ENCODE measurements around the gene IL11.

Gene IL11

DNA sequence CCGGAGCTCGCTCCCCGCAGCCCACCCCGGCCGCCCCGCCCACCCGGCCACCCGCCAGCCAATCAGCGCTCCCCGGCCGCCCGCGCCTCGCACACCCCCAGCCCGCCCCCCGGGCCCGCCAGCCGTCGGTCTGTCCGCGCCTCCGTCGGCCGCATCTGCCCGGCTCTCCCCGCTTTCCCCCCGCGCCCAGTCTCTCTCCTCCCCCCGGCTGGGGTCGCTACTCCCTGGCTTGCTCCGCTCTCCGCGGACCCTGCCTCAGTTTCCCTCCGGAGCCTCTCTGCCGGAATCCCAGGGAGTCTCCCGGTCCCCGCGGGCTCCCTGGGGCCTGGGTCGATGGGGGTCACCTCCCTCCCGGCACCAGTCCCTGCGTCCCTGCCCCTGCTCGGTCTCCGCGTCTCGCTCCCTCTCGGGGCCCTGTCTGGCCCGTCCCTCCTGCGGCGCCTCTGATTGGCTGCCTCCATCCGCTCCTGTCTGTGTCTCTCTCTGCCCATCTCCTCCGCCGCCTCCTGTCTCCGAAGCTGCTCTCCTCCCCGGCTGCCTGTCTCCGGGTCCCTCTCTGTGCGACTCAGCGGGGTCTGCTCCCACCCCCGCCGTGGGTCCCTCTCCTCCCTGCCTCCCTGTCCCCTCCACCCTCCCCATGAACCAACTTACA lies 484 bp downstream of the IL11 start:
- peak; percentile 29 for DNase-seq

DNA sequence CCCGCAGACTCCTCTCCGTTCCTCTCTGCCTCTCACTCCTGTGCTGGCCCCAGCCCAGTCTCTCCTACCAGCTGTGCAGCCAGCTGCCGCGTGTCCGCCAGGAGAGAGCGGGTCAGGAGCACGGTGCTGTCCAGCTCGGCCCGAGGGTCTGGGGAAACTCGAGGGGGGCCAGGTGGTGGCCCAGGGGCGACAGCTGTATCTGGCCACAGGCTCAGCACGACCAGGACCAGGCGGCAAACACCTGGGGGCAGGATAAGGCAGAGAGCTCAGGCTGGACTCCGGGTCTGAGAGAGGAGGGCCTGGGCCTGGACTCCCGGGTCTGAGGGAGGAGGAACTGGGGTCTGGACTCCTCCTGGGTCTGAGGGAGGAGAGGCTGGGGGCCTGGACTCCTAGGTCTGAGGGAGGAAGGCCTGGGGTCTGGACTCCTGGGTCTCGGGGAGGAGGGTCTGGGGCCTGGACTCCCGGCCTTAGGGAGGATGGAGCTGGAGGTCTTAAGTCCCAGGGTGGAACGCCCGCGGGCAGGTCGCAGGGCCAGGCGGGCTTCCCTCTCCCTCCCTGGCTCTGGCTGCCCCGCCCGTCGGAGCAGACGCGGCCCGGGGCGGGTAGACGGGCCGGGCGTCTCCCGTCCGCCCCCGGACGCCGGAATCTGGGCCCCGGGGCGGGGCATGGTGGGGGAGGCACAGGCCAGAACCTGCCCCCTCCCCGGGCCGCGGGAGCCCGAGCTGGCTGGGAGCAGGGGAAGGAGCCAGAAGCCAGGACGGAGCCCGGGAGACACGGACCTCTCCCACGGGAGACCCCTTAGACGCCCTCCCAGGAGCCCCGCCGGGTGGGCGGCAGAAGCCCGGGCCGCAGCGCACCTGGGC lies 1.3 kb downstream of the IL11 start:
- DNase-seq, result no peak

- DNase-seq, result no peak
Measured at GRCh38 chr19:55368106-55368505, 2.2 kb downstream of the IL11 start.

DNA sequence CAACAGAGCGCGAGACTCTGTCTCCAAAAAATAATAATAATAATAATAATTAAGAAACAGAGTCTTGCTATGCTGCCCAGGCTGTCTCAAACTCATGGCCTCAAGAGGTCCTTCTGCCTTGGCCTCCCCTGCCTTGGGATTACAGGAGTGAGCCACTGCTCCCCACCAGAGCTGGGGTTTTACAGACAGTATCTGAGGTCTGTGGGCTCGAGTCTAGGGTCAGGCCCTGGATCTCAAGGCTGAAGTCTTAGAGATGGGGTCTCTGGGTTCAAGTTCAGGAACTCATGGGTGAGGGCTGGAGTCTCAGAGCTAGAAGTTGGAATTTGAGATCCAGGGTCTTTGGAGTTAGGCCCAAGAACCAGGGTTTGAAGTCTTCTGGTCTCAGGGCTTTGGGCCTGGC lies 3.5 kb downstream of the IL11 start:
- DNase-seq, result no peak

- no peak for DNase-seq
Measured at GRCh38 chr19:55365964-55366363, 4.3 kb downstream of the IL11 start.

DNA sequence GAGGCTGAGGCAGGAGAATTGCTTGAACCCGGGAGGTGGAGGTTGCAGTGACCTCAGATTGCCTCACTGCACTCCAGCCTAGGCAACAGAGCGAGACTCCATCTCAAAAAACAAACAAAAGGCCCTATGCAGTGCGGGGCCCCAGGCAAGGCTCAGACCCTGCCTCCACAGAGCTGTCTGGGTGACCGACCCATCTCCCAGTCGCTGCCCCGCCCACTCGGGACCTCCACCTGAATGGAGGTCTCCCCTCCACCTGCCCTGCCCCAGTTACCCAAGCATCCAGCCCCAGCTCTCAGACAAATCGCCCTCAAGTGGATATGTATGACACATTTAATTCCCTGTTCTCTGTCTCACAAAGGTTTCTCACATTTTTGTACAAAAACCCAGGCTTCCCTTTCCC lies 5.0 kb downstream of the IL11 start:
- no peak for DNase-seq

GRCh38 chr19:55362990-55363716 lies 7.1 kb downstream of the IL11 start, which contains the start of gene GARIN5B:
TSS of gene GARIN5B (minus strand) at chr19:55363260. CDS start at chr19:55363066, 194 bp downstream.
- no peak for DNase-seq

- DNase-seq, result no peak
Measured at GRCh38 chr19:55362174-55362989, 7.9 kb downstream of the IL11 start.

- no peak for DNase-seq
Measured at GRCh38 chr19:55360902-55361301, 9.4 kb downstream of the IL11 start.

- DNase-seq, result no peak
Measured at GRCh38 chr19:55358943-55359908, 11.0 kb downstream of the IL11 start.

GRCh38 chr19:55358493-55358892 lies 11.8 kb downstream of the IL11 start:
- DNase-seq, result no peak

DNA sequence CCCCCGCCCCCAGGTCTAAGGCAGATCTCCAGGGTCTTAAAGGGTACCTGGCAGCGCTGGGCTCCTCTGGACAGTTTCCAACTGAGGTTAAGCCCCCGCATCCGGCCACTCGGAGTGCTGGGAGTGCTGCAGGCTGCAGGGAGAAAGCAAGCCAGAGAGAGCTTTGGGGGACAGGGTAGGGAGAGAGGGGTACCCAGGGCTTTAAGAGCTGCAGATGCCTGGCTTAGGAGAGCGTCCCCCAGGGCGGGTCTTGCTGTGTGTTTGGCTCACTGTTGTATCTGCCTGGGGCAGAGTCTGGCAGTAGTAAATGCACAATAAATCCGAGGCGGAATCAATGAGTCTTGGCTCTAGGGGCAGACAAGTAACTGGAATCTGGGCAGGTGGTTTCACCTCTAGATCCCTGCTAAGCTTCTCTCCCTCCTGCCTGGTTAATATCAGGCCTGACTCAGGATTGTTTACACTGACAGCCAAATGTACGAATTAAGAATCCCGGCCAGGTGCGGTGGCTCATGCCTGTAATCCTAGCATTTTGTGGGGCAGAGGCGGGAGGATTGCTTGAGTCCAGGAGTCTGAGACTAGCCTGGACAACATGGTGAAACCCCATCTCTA lies 14.9 kb downstream of the IL11 start:
- no peak for DNase-seq

DNA sequence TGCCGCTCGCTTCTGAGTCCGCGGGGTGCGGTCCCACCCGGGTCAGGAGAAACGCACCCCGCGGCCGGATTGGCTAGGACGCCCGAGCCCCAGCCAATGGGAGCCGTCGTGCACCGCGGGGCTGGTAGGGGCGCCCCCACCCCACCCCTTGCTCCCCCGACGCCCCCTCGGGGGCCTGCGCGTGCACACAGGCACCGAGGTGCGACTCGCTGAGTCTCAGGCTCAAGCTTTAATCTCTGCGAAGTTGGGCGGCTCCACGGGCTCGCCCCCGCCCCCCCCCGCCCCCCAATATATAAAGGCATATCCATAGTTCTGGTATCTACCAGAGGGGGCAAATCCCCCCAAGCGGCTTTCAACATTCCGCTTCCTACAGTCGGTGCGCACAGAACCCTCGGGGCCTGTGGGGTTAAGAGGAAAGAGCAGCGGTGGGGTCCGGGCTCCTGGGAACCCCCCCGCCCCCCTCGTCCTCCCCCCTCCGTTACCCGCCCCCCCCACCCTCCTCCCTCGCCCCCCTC lies 15.5 kb downstream of the IL11 start, which contains the start of gene COX6B2:
Gene COX6B2 (minus strand): TSS at position 22 of the 515 bp plus-strand sequence. CDS start 198 bp downstream, outside the sequence.
- DNase-seq, result no peak

DNA sequence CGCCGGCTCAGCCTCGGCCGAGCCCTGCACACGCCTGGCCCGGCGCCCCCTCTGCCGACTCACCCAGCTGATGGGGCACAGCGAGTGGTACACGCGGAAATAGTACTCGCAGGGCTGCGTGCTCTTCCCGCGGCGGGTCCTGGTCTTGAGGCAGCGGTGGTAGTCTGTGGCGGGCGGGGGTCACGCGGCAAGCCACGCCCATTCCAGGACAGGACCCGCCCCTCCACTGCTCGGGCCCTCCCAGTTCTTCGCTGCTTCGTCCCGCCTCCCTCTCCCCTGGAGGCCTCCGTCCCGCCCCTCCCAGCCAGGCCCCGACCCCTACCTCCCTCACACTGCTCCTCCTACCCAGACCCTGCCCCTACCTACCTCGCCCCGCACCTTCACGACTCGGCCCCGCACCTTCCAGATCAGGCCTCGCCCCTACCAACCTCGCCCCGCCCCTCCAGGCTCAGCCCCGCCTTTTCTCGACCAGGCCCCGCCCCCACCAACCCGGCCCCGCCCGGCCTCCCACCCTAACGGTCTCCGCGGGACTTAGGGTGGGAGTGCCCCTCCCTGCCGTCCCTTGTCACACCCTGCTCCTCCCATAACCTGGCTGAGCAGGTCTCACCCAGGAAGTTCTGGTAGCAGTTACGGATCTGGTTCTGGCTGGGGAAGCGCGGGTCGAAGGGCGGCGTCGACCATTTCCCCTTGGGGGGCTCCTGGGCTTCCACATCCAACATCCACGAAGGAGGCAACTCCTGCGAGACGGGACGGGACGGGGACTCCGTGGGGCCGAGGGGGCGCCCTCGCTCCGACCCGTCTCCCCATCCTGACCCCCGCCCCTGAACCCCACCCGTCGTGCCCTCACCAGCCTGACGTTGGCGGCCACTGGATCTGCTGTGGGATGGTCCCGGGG lies 16.2 kb downstream of the IL11 start:
- DNase-seq, result peak; percentile 59

DNA sequence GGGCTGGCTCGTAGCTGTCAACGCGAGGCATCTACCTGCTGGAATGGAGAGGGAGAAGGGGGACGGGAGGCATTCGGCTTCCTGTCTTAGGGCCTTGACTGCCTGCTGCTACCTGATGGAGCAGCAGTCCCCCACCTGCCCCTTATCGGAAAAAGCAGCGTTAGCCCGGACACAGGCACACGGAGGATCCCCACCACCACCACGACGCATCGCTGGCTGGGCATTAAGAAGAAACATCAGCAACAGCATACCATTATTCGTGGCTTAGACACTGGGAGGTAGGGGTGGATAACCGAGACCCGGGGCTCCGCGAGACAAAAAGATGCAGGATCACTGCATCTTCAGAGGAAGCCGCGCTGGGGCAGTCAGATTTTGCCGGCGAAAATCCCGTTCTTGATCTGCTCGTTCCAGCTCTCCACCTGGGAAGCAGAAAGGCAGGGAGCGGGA lies 16.9 kb downstream of the IL11 start:
- no peak for DNase-seq

GRCh38 chr19:55352549-55353145 lies 17.6 kb downstream of the IL11 start:
- no peak for DNase-seq

DNA sequence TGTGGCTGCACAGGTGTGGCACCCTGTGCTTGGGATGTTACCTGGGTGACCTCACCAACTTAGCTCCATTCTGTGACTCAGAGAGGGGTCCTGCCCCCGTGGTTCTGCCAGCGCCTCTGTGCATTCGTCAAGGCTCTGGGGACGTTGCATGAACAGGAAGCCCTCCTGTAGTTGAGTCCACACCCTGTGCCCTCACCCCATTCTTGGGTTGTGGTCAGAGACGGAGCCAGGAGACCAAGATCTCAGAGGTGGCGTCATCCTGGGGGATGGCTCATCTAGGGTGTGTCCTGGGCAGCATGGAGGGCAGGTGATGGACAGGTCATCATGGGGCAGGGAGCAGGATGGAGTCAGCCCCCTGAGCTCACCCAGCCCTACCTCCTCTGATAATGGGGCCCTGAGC lies 18.2 kb downstream of the IL11 start:
- DNase-seq, result no peak

- no peak for DNase-seq
Measured at GRCh38 chr19:55350620-55351315, 19.5 kb downstream of the IL11 start.
